Measurements from ENCODE around the gene CRYBG1. TPM values are rescaled to one million over a fixed set of nuclear protein-coding genes. Genes with fewer than 3 reads are reported as not detected.

CRYBG1 gene
- total and polyA plus RNA-seq, 2 of the 13 experiments (the other 11 are each of a cell fraction or from before 2014, with no cell fraction given) = 10.1 to 21.9 TPM

DNA sequence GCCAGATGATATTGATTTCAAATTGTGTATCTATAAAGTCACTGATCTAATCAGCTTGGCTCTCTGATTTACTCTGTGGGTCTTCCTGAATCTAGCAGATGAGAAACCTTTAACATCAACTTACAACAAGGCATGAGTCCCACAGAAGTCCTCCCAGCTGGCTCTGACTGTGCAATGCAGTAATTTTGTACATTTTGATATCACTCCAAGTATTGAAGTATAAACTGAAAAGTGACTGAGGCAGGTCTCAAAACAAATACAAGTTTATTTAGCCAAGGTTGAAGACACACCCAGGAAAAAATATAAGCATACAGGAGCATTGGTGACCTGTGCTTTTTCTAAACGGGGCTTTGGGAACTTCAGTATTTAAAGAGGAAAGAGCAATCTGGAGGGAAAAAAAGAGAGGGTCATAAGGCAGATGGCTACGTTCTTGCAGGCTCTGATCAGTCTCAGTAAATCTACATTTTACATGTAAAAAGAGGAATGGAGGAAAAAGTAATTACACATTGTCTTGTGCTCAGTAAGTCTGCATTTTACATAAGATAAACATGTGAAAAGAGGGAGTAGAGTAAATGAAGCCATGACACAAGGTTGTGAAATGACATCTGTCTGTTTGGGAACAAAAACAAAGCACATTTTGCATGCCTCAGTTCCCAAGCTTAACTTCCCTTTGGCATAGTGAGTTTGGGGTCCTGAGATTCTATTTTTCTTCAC is 59.5 kb downstream of the CRYBG1 start:
- Histone ChIP-seq H3K79me2 (ENCODE audit: insufficient read depth, low read length) (no peaks in the 10 kb centered on the region), H3K27me3 (ENCODE audit: control insufficient read depth in 1 of 2, insufficient read depth in 2 of 2, low read length in 2 of 2) (peaks cover 0 to 10% of the 10 kb centered on the region in 2 experiments; a peak in 1 of 5 replicates), H3K4me3 (replicated peaks in 1 of 3; ENCODE audit: insufficient read depth in 1 of 3, low read depth in 2 of 3, low read length in 3 of 3) (no peak overlapping the region), H3K36me3 (replicated peaks in 1 of 2; ENCODE audit: control insufficient read depth in 1 of 2, insufficient read depth in 2 of 2, low read length in 2 of 2) (no peaks in the 10 kb centered on the region), H3K27ac (ENCODE audit: extremely low read length, insufficient read depth, low read length) (no peak overlapping the region), H3K9me3 (ENCODE audit: low read length) (no peaks in the 10 kb centered on the region), H3K4me1 (ENCODE audit: insufficient read depth, low read length) (peaks cover 10% of the 10 kb centered on the region), H2AFZ (ENCODE audit: low read length) (no peak overlapping the region), H4K20me1 (ENCODE audit: insufficient read depth, low read length) (no peaks in the 10 kb centered on the region), H3K9ac (ENCODE audit: insufficient read depth, low read depth, low read length) (no peak overlapping the region), H3K4me2 (ENCODE audit: low read depth, low read length) (no peak overlapping the region)
- 5% methylated on average over 2 of the region's 2 CpGs for WGBS (ENCODE audit: low lambda C conversion rate)
- no TSS peak for BruUV-seq (replicated peaks)
- in situ Hi-C loops (cut with HindIII; ENCODE audit: extremely low pct_ligation_motif_present, low pct_unique_long_range_greater_than_20kb) = no loop called here
- POLR2A ChIA-PET = no interaction called here
- FAIRE-seq (no peak), DNase-seq (ENCODE audit: low spot score) (no peak), ATAC-seq (no peak)
- CTCF ChIA-PET (ENCODE audit: low intra/inter-chr PET ratio, low total read pairs) = no interaction called here
- intact Hi-C loops (cut with micrococcal nuclease; ENCODE audit: unreplicated experiment) = loop anchor here (5.0 kb wide), 1 partner anchor 1023 kb away; no protein-coding TSS in a partner anchor
- TF ChIP-seq, protein P1, sequence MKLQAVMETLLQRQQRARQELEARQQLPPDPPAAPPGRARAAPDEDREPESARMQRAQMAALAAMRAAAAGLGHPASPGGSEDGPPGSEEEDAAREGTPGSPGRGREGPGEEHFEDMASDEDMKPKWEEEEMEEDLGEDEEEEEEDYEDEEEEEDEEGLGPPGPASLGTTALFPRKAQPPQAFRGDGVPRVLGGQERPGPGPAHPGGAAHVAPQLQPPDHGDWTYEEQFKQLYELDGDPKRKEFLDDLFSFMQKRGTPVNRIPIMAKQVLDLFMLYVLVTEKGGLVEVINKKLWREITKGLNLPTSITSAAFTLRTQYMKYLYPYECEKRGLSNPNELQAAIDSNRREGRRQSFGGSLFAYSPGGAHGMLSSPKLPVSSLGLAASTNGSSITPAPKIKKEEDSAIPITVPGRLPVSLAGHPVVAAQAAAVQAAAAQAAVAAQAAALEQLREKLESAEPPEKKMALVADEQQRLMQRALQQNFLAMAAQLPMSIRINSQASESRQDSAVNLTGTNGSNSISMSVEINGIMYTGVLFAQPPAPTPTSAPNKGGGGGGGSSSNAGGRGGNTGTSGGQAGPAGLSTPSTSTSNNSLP (IDR thresholded peaks at IDR 0.05; ENCODE audit: low read depth, low read length) = no peak
- TF ChIP-seq GZF1 (CRISPR knock-in tag; IDR thresholded peaks at IDR 0.05) (no peak), DNMT1 (CRISPR knock-in tag; IDR thresholded peaks at IDR 0.05) (no peak), NR0B2 (CRISPR knock-in tag; IDR thresholded peaks at IDR 0.05) (no peak), PHF8 (CRISPR knock-in tag; IDR thresholded peaks at IDR 0.05) (no peak), ZNF552 (CRISPR knock-in tag; IDR thresholded peaks at IDR 0.05; ENCODE audit: borderline replicate concordance) (no peak), ZNF326 (CRISPR knock-in tag; IDR thresholded peaks at IDR 0.05; ENCODE audit: borderline replicate concordance) (no peak), ZNF362 (CRISPR knock-in tag; IDR thresholded peaks at IDR 0.05; ENCODE audit: borderline replicate concordance) (no peak), ZNF691 (CRISPR knock-in tag; IDR thresholded peaks at IDR 0.05; ENCODE audit: borderline replicate concordance, low read depth) (no peak), U2AF1 (optimal IDR thresholded peaks at IDR 0.05; ENCODE audit: low read depth, low read length) (no peak), ZHX2 (IDR thresholded peaks at IDR 0.05; ENCODE audit: low read depth) (no peak), ZHX2 (CRISPR knock-in tag; IDR thresholded peaks at IDR 0.05; ENCODE audit: borderline replicate concordance) (no peak), SCMH1 (CRISPR knock-in tag; IDR thresholded peaks at IDR 0.05; ENCODE audit: borderline replicate concordance) (no peak)
